ENCODE measurements around the gene SCAMP2.

DNA sequence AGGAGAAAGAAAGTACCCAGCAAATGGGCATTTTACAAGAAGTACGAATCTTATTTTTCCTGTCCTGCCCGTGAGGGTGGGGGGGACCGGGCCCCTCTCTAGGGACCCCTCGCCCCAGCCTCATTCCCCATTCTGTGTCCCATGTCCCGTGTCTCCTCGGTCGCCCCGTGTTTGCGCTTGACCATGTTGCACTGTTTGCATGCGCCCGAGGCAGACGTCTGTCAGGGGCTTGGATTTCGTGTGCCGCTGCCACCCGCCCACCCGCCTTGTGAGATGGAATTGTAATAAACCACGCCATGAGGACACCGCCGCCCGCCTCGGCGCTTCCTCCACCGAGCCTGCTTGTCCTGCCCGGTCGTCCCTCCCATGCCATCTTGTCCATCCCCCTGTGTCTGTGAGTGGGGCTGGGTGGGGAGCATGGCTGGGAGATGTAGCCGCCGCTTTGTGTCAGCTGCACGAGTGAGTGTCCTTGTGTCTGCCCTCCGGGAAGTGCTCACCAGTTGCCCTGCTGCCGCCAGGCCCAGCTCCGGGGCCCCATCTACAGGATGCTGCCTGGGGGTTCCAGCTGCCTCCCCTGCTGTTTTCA is 70.2 kb downstream of the SCAMP2 start:
- TF ChIP-seq, protein P1, sequence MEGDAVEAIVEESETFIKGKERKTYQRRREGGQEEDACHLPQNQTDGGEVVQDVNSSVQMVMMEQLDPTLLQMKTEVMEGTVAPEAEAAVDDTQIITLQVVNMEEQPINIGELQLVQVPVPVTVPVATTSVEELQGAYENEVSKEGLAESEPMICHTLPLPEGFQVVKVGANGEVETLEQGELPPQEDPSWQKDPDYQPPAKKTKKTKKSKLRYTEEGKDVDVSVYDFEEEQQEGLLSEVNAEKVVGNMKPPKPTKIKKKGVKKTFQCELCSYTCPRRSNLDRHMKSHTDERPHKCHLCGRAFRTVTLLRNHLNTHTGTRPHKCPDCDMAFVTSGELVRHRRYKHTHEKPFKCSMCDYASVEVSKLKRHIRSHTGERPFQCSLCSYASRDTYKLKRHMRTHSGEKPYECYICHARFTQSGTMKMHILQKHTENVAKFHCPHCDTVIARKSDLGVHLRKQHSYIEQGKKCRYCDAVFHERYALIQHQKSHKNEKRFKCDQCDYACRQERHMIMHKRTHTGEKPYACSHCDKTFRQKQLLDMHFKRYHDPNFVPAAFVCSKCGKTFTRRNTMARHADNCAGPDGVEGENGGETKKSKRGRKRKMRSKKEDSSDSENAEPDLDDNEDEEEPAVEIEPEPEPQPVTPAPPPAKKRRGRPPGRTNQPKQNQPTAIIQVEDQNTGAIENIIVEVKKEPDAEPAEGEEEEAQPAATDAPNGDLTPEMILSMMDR (IDR thresholded peaks at IDR 0.05; ENCODE audit: low read length): no peak
- TF ChIP-seq EZH2 (optimal IDR thresholded peaks at IDR 0.05; ENCODE audit: low read depth, low read length): no peak
- no peak for TF ChIP-seq EZH2phosphoT487 (IDR thresholded peaks at IDR 0.05; ENCODE audit: low read length)

Data from MM.1S (cell line).